ENCODE data around the gene PRR11.
"Not testable (repeated sequence)": the region's sequence is repeated elsewhere in the genome, so short reads cannot be mapped to it uniquely, and the experiment has no call there.

DNA sequence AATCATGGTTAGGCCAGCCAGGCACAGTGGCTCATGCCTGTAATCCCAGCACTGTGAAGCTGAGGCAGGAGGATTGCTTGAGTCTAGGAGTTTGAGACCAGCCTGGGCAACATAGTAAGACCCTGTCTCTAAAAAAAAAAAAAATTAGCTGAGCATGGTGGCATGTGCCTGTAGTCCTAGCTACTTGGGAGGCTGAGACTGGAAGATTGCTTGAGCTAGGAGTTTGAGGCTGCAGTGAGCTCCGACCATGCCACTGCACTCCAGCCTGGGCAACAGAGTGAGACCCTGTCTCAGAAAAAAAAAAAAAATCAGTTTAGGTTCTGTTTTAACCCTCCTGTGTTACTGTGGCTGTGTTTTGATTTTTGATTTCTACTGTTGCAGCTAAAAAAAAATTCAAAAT is 73.0 kb downstream of the PRR11 start:
- TF ChIP-seq CTCF (conservative IDR thresholded peaks at IDR 0.05); ZFX (IDR thresholded peaks at IDR 0.05): not testable (repeated sequence)

Measured in C4-2B (cell line).